Progenitor cell of endocrine pancreas (in vitro differentiated cells): ENCODE measurements around the gene RASSF9. TPM values are rescaled to one million over a fixed set of nuclear protein-coding genes. Genes with fewer than 3 reads are reported as not detected.

Source experiments
- DNase-seq: peaks from one replicate; pipeline ENCODE4 v3.0.0; 2021; ENCODE audit warnings: low spot score; ENCODE audit not compliant: unreplicated experiment
- H3K27ac Mint-ChIP-seq: 2 replicates; pipeline ENCODE4 v1.8.0; 2021; ENCODE audit warnings: mild to moderate bottlenecking, moderate library complexity, mixed read lengths
- H3K27me3 Mint-ChIP-seq: 2 replicates; pipeline ENCODE4 v1.8.0; 2021; ENCODE audit warnings: mixed read lengths
- H3K36me3 Mint-ChIP-seq: 2 replicates; pipeline ENCODE4 v1.8.0; 2022; ENCODE audit warnings: mixed read lengths; ENCODE audit not compliant: insufficient read depth
- H3K4me1 Mint-ChIP-seq: 2 replicates; pipeline ENCODE4 v1.8.0; 2021; ENCODE audit warnings: low read depth, mixed read lengths
- H3K4me3 Mint-ChIP-seq: 2 replicates; pipeline ENCODE4 v1.8.0; 2021; ENCODE audit warnings: low read depth, mild to moderate bottlenecking, moderate library complexity, mixed read lengths
- H3K9me3 Mint-ChIP-seq: 2 replicates; pipeline ENCODE4 v1.8.0; 2021; ENCODE audit warnings: low read depth, mixed read lengths
- total RNA-seq: library from RNA; stranded (reverse); gene quantifications from 2 replicates; pipeline ENCODE4 v1.2.1, GENCODE V29; 2021
- TF ChIP-seq, protein P1 (sequence below): fragments of 200-600 bp; sonication (generic); IDR thresholded peaks from one replicate; pipeline ENCODE4 v1.5.0; 2021; ENCODE audit warnings: antibody characterized with exemption, mild to moderate bottlenecking; ENCODE audit not compliant: unreplicated experiment

Gene RASSF9
- total RNA-seq, 1 donor from 2014 or later, result 3.3 TPM

- Mint-ChIP-seq H3K27me3 (no peaks in the 10 kb centered on the region), H3K36me3 (peaks cover 15% of the 10 kb centered on the region)
- TF ChIP-seq, protein P1, sequence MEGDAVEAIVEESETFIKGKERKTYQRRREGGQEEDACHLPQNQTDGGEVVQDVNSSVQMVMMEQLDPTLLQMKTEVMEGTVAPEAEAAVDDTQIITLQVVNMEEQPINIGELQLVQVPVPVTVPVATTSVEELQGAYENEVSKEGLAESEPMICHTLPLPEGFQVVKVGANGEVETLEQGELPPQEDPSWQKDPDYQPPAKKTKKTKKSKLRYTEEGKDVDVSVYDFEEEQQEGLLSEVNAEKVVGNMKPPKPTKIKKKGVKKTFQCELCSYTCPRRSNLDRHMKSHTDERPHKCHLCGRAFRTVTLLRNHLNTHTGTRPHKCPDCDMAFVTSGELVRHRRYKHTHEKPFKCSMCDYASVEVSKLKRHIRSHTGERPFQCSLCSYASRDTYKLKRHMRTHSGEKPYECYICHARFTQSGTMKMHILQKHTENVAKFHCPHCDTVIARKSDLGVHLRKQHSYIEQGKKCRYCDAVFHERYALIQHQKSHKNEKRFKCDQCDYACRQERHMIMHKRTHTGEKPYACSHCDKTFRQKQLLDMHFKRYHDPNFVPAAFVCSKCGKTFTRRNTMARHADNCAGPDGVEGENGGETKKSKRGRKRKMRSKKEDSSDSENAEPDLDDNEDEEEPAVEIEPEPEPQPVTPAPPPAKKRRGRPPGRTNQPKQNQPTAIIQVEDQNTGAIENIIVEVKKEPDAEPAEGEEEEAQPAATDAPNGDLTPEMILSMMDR, result no peak
Measured at GRCh38 chr12:85807730-85808129, 28.5 kb downstream of the RASSF9 start.

DNA sequence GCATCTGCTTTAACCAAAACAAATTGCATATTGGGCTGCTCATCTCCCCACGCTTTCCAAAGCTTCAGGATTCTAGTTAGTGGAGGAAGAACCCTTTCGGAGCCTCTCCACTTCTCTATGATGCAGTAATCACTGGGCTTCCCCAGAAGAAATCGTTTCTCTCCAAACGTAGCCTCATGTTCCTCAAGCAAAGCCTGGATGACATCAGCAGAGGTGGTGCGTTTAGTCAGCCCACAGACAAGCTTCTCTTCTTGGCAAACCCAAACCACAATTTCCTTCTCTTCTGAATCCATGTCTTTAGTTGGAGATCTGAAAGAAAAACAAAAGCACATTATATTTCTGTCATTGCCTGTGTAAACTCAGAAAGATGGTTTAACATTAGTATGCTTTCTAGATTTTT is 30.6 kb downstream of the RASSF9 start:
- TF ChIP-seq, protein P1, result no peak
- Mint-ChIP-seq H3K27me3 (no peaks in the 10 kb centered on the region), H3K9me3 (peaks cover 9% of the 10 kb centered on the region), H3K27ac (no peak overlapping the region), H3K4me3 (no peak overlapping the region), H3K36me3 (peaks cover 15% of the 10 kb centered on the region), H3K4me1 (no peaks in the 10 kb centered on the region)
- no peak for DNase-seq

More at GRCh38 chr12:85807730-85808129, 28.5 kb downstream of the RASSF9 start:
- Mint-ChIP-seq H3K4me3 (no peak overlapping the region), H3K27ac (no peak overlapping the region), H3K4me1 (no peaks in the 10 kb centered on the region), H3K9me3 (peaks cover 2% of the 10 kb centered on the region)
- no peak for DNase-seq

DNA sequence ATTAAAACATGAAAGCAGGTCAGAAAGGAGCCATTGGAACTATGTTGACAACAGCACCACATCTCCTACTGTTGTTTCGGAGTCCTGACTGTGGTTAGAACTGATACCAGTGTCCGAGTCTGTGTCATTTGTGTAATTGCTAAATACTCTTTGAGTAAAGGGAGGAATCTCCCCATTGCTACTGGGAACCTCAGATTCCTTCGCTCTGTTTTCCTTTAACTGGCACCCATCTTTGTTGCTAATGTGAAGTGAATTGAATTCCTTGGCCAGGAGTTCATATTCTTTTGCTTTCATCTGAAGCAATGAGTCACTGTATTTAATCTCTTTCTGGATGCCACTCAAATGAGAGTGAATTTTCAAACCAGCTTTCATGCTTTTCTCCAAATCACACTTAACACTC is 31.5 kb downstream of the RASSF9 start:
- H3K4me3 Mint-ChIP-seq, result no peak overlapping the region
- H3K27ac Mint-ChIP-seq, result no peak overlapping the region
- no peaks in the 10 kb centered on the region for H3K4me1 Mint-ChIP-seq
- DNase-seq, result no peak
- H3K9me3 Mint-ChIP-seq, result peaks cover 9% of the 10 kb centered on the region
- no peaks in the 10 kb centered on the region for H3K27me3 Mint-ChIP-seq
- TF ChIP-seq, protein P1, result no peak
- peaks cover 15% of the 10 kb centered on the region for H3K36me3 Mint-ChIP-seq

DNA sequence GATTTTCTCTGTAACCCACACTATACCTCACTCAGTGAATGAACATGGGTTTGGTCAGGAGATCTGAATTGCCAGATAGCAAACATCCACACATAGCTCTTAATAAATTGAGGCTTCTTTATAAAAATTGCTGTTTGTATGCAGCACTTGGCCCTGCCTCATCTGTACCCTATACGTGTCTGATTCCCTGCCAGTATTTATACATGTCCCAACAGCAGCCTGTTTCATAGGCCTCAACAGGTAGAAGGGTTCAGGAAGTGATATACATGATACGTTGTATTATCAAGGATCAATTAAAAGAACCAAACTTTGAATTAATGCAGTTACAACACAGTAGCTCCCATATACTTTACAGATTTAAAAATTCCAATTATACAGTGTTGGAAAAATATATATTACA is 32.3 kb downstream of the RASSF9 start:
- H3K36me3 Mint-ChIP-seq, result peaks cover 15% of the 10 kb centered on the region
- H3K27ac Mint-ChIP-seq, result no peak overlapping the region
- H3K4me1 Mint-ChIP-seq, result no peaks in the 10 kb centered on the region
- no peak overlapping the region for H3K4me3 Mint-ChIP-seq
- no peaks in the 10 kb centered on the region for H3K27me3 Mint-ChIP-seq
- TF ChIP-seq, protein P1, result no peak
- DNase-seq, result no peak
- H3K9me3 Mint-ChIP-seq, result peaks cover 9% of the 10 kb centered on the region

GRCh38 chr12:85803231-85803630 is 33.0 kb downstream of the RASSF9 start:
- Mint-ChIP-seq H3K27me3 (no peaks in the 10 kb centered on the region), H3K4me1 (no peaks in the 10 kb centered on the region), H3K27ac (no peak overlapping the region), H3K9me3 (peaks cover 9% of the 10 kb centered on the region), H3K4me3 (no peak overlapping the region), H3K36me3 (peaks cover 15% of the 10 kb centered on the region)
- TF ChIP-seq, protein P1, result no peak
- no peak for DNase-seq
